SU-DHL-6 (cell line): Measurements from ENCODE around the gene NEK6.
A peak's percentile ranks its signal among the peaks of the same experiment; 100 is the strongest.

Experiments used
- H2AFZ ChIP-seq: fragments of 200-600 bp; sonication (generic); 2 replicates; pipeline ENCODE4 v1.6.1; 2014; ENCODE audit warnings: low read depth, mild to moderate bottlenecking, moderate library complexity, mixed read lengths, antibody characterized with exemption, low read length; ENCODE audit not compliant: severe bottlenecking
- H3F3A ChIP-seq: fragments of 200-600 bp; shearing (Covaris generic); 2 replicates; pipeline ENCODE4 v1.6.0; 2016; ENCODE audit warnings: antibody characterized with exemption, mild to moderate bottlenecking; ENCODE audit not compliant: insufficient read depth
- H3K27ac ChIP-seq: fragments of 200-600 bp; sonication (generic); 2 replicates; pipeline ENCODE4 v1.5.1; 2016; ENCODE audit warnings: low read depth, mild to moderate bottlenecking, low read length, moderate library complexity, mixed read lengths
- H3K27me3 ChIP-seq: fragments of 200-600 bp; sonication (generic), shearing (Covaris generic); 2 replicates; pipeline ENCODE4 v1.6.0; 2014; ENCODE audit warnings: mild to moderate bottlenecking, low read length
- H3K36me3 ChIP-seq: fragments of 200-600 bp; sonication (generic); 2 replicates; pipeline ENCODE4 v1.6.1; 2014; ENCODE audit warnings: mild to moderate bottlenecking, low read length, mixed read lengths
- H3K4me2 ChIP-seq: fragments of 300-600, 200-600 bp; shearing (Covaris generic), sonication (generic); 2 replicates; pipeline ENCODE4 v1.6.0; 2014; ENCODE audit warnings: low read length, low read depth, mild to moderate bottlenecking; ENCODE audit not compliant: poor library complexity, severe bottlenecking
- H3K4me3 ChIP-seq: fragments of 200-600 bp; sonication (generic); 2 replicates; pipeline ENCODE4 v1.5.1; 2014; ENCODE audit warnings: antibody characterized with exemption, low read length, mild to moderate bottlenecking, mixed read lengths; ENCODE audit not compliant: insufficient read depth, poor library complexity, severe bottlenecking
- H3K79me2 ChIP-seq: fragments of 200-600 bp; sonication (generic); 2 replicates; pipeline ENCODE4 v1.6.1; 2014; ENCODE audit warnings: mild to moderate bottlenecking, low read length, moderate library complexity; ENCODE audit not compliant: insufficient read depth
- H3K9ac ChIP-seq: fragments of 200-600 bp; sonication (generic); 2 replicates; pipeline ENCODE4 v1.7.0; 2014; ENCODE audit warnings: mild to moderate bottlenecking, low read length
- H3K9me2 ChIP-seq: fragments of 200-600 bp; sonication (generic); replicated peaks from 2 replicates; pipeline ENCODE4 v1.6.1; 2014; ENCODE audit warnings: low read length; ENCODE audit not compliant: insufficient read depth
- H3K9me3 ChIP-seq: fragments of 200-600 bp; sonication (generic); 2 replicates; pipeline ENCODE4 v1.6.1; 2014; ENCODE audit warnings: low read length, mixed read lengths; ENCODE audit not compliant: insufficient read depth
- H4K20me1 ChIP-seq: fragments of 200-600 bp; sonication (generic); 2 replicates; pipeline ENCODE4 v1.6.1; 2014; ENCODE audit warnings: low read depth, mild to moderate bottlenecking, antibody characterized with exemption, low read length, moderate library complexity, mixed read lengths
- EZH2phosphoT487 ChIP-seq: fragments of 200-600 bp; sonication (generic), shearing (Covaris generic); conservative IDR thresholded peaks from 2 replicates; pipeline ENCODE4 v1.6.1; 2018; ENCODE audit warnings: mild to moderate bottlenecking, antibody characterized with exemption, low read length, moderate library complexity, mixed read lengths
- TF ChIP-seq, protein P1 (sequence below): fragments of 200-600 bp; sonication (generic); IDR thresholded peaks from one replicate; pipeline ENCODE4 v1.5.1; 2017; ENCODE audit warnings: antibody characterized with exemption, mild to moderate bottlenecking, low read length, moderate library complexity; ENCODE audit not compliant: insufficient read depth, poor library complexity, severe bottlenecking

Gene NEK6

DNA sequence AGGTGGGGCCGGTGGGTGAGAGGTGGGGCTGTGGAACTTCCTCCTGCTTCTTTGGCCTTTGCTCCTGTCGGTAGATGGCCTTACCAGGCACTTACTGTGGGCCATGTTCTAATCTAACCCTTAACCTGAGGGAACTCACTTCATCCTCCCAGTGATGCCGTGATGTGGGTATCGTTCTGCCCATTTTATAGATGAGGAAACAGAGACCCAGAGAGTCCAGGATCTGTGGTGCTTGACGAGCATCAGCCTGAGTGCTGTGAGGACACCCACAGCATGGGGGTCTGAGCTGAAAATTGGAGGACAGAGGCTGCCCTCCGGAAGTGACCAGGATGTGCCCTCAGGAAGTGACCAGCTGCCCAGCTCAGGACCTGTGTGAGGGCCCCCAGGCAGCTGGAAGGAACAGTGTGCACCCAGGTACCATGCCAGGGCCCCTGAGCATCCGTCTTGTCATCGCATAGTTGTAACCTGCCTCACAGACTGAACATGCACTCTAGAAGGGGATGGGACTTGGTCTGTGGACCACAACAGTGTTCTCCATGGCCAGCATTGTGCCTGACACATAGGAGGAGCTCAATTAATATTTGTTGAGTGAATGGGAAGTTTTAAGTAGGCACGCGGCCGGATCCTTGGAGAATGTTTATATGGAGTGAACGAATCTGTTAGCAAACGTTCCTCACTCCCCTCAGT is 8.5 kb downstream of the NEK6 start:
- H3K9ac ChIP-seq, result peak overlapping the region; percentile 54
- H2AFZ ChIP-seq, result no peak overlapping the region
- peak overlapping the region; percentile 85 for H3K4me2 ChIP-seq
- no peaks in the 10 kb centered on the region for H3K9me3 ChIP-seq
- peak overlapping the region; percentile 98 for H3K27ac ChIP-seq
- no peaks in the 10 kb centered on the region for H3K36me3 ChIP-seq
- H4K20me1 ChIP-seq, result peaks cover 21% of the 10 kb centered on the region; the same call in 1 of the 2 replicates
- H3K4me3 ChIP-seq, result peak overlapping the region; percentile 13
- TF ChIP-seq, protein P1, sequence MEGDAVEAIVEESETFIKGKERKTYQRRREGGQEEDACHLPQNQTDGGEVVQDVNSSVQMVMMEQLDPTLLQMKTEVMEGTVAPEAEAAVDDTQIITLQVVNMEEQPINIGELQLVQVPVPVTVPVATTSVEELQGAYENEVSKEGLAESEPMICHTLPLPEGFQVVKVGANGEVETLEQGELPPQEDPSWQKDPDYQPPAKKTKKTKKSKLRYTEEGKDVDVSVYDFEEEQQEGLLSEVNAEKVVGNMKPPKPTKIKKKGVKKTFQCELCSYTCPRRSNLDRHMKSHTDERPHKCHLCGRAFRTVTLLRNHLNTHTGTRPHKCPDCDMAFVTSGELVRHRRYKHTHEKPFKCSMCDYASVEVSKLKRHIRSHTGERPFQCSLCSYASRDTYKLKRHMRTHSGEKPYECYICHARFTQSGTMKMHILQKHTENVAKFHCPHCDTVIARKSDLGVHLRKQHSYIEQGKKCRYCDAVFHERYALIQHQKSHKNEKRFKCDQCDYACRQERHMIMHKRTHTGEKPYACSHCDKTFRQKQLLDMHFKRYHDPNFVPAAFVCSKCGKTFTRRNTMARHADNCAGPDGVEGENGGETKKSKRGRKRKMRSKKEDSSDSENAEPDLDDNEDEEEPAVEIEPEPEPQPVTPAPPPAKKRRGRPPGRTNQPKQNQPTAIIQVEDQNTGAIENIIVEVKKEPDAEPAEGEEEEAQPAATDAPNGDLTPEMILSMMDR, result no peak
- no peak for TF ChIP-seq EZH2phosphoT487
- H3K9me2 ChIP-seq, result no peaks in the 10 kb centered on the region
- peaks cover 54% of the 10 kb centered on the region for H3F3A ChIP-seq
- no peaks in the 10 kb centered on the region for H3K27me3 ChIP-seq
- H3K79me2 ChIP-seq, result peaks cover 97% of the 10 kb centered on the region

DNA sequence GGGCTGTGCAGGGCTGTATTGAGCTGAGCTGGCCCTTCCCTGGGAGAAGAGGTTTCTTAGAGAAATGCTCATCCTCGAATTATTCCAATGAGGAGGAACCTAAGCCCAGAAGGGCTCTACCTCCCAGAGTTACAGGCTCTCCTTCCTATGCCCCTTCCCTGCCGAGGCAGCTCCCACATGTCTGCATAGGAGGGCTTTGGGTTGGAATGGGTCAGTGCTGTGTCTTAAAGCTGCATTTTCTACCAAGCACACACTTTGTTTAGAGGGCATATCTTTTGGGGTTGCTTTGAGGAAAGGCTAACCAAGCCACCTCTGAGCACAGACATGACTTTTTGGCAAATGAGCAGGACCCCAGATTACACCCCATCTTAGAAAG is 9.1 kb downstream of the NEK6 start:
- H3K36me3 ChIP-seq, result no peaks in the 10 kb centered on the region
- peaks cover 49% of the 10 kb centered on the region for H3F3A ChIP-seq
- H3K9me2 ChIP-seq, result no peaks in the 10 kb centered on the region
- TF ChIP-seq, protein P1, result no peak
- TF ChIP-seq EZH2phosphoT487, result no peak
- H3K9ac ChIP-seq, result peak overlapping the region; percentile 54
- peak overlapping the region; percentile 98 for H3K27ac ChIP-seq
- peak overlapping the region; percentile 85 for H3K4me2 ChIP-seq
- H3K9me3 ChIP-seq, result no peaks in the 10 kb centered on the region
- H3K79me2 ChIP-seq, result peaks cover 97% of the 10 kb centered on the region
- H3K4me3 ChIP-seq, result peak overlapping the region; percentile 4
- no peak overlapping the region for H2AFZ ChIP-seq
- no peaks in the 10 kb centered on the region for H3K27me3 ChIP-seq
- peaks cover 21% of the 10 kb centered on the region; the same call in 1 of the 2 replicates for H4K20me1 ChIP-seq

DNA sequence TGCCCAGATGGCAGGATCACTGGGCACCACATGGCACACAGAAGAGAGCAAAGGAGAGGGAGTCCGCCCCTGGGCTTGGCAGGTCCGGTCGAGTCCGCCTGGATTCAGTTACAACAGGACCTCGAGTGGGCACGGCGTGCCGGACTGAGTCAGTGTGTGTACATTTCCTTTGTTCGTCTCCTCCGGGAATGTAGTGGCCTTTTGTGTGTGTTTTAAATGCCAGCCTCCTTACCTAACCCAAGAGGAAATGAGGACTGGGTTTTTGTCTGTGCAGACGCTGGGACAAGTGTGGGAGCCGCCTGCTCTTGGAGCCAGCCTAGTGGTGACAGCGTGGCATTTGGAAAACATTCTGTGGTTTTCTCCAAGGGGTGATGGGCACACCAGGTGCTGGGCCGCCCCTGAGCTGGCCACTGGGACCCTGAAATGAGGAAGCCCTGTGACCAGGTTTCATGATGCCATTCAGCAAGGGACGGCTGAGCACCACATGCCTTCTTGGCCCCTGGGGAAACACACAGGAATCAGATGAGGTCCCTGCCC is 9.6 kb downstream of the NEK6 start:
- H3K9me3 ChIP-seq, result no peaks in the 10 kb centered on the region
- H3F3A ChIP-seq, result peaks cover 43% of the 10 kb centered on the region
- H3K79me2 ChIP-seq, result peaks cover 97% of the 10 kb centered on the region
- H3K27me3 ChIP-seq, result no peaks in the 10 kb centered on the region
- H3K4me2 ChIP-seq, result peak overlapping the region; percentile 85
- H2AFZ ChIP-seq, result no peak overlapping the region
- H3K36me3 ChIP-seq, result no peaks in the 10 kb centered on the region
- no peaks in the 10 kb centered on the region for H3K9me2 ChIP-seq
- peak overlapping the region; percentile 4 for H3K4me3 ChIP-seq
- H3K27ac ChIP-seq, result peak overlapping the region; percentile 98
- peaks cover 21% of the 10 kb centered on the region; the same call in 1 of the 2 replicates for H4K20me1 ChIP-seq
- TF ChIP-seq, protein P1, result no peak
- no peak for TF ChIP-seq EZH2phosphoT487
- H3K9ac ChIP-seq, result peak overlapping the region; percentile 54
